CD14-positive monocyte (primary cell): ENCODE results near the gene CWC27. TPM values are rescaled to one million over a fixed set of nuclear protein-coding genes. Genes with fewer than 3 reads are reported as not detected.

ENCODE experiments used
- DNase-seq, 3 donors: peaks; one replicate each; pipeline ENCODE4 v3.0.0-alpha.2; 2011 to 2022
- H2AFZ ChIP-seq: 2 replicates; pipeline ENCODE4 v1.6.0; 2012; ENCODE audit warnings: mild to moderate bottlenecking, low read depth, low read length, inconsistent platforms; ENCODE audit not compliant: insufficient read depth, poor library complexity, severe bottlenecking
- H3K27ac ChIP-seq, 2 donors: 1 replicate in 1 of 2; 2 replicates in 1 of 2; pipeline ENCODE4 v1.5.1; 2012 to 2013; ENCODE audit warnings: low read length in 2 of 2, control low read depth in 1 of 2, inconsistent platforms in 1 of 2, low read depth in 1 of 2, mild to moderate bottlenecking in 1 of 2
- H3K27me3 ChIP-seq, 2 donors: one replicate each; pipeline versions ENCODE4 v1.6.0 to v1.6.1; 2011 to 2013; ENCODE audit warnings: low read length in 2 of 2; ENCODE audit not compliant: control insufficient read depth in 2 of 2, insufficient read depth in 2 of 2
- H3K36me3 ChIP-seq, 2 donors: replicated peaks in 1 of 2; 1 replicate in 1 of 2; 2 replicates in 1 of 2; pipeline versions ENCODE4 v1.5.1 to v1.6.1; 2012 to 2013; ENCODE audit warnings: low read length in 2 of 2, control low read depth in 1 of 2, inconsistent platforms in 1 of 2, mild to moderate bottlenecking in 1 of 2; ENCODE audit not compliant: insufficient read depth in 2 of 2, control insufficient read depth in 1 of 2
- H3K4me1 ChIP-seq, 2 donors: 1 replicate in 1 of 2; 2 replicates in 1 of 2; pipeline versions ENCODE4 v1.5.1 to v1.6.1; 2012 to 2013; ENCODE audit warnings: low read length in 2 of 2, control low read depth in 1 of 2, inconsistent platforms in 1 of 2, mild to moderate bottlenecking in 1 of 2, moderate library complexity in 1 of 2; ENCODE audit not compliant: insufficient read depth in 2 of 2, control insufficient read depth in 1 of 2
- H3K4me2 ChIP-seq: replicated peaks from 2 replicates; pipeline ENCODE3; 2012; ENCODE audit warnings: low read length, moderate library complexity, mild to moderate bottlenecking; ENCODE audit not compliant: poor library complexity, severe bottlenecking; ENCODE audit errors: extremely low read depth
- H3K4me3 ChIP-seq, 3 experiments: fragments of 200-600 bp in 1 of 3; sonication (generic) in 1 of 3; replicated peaks in 1 of 3; 1 replicate in 2 of 3; 2 replicates in 1 of 3; pipeline ENCODE4 v1.5.1; 2011 to 2013; ENCODE audit warnings: low read length in 3 of 3, mild to moderate bottlenecking in 3 of 3, control low read depth in 2 of 3, low read depth in 2 of 3, inconsistent platforms in 1 of 3, moderate library complexity in 1 of 3
- H3K79me2 ChIP-seq: 2 replicates; pipeline ENCODE4 v1.6.0; 2012; ENCODE audit warnings: mild to moderate bottlenecking, control low read depth, inconsistent platforms, low read length, moderate library complexity; ENCODE audit not compliant: insufficient read depth
- H3K9ac ChIP-seq: 2 replicates; pipeline ENCODE4 v1.6.0; 2017; ENCODE audit warnings: low read length, mild to moderate bottlenecking; ENCODE audit not compliant: insufficient read depth, poor library complexity, severe bottlenecking
- H3K9me3 ChIP-seq, 2 donors: replicated peaks in 1 of 2; 1 replicate in 1 of 2; 2 replicates in 1 of 2; pipeline versions ENCODE4 v1.5.1 to v1.6.1; 2012 to 2013; ENCODE audit warnings: low read length in 2 of 2, control low read depth in 1 of 2; ENCODE audit not compliant: control insufficient read depth in 1 of 2, insufficient read depth in 1 of 2
- H4K20me1 ChIP-seq: 2 replicates; pipeline ENCODE4 v1.6.0; 2012; ENCODE audit warnings: mild to moderate bottlenecking, low read length, control low read depth, moderate library complexity; ENCODE audit not compliant: insufficient read depth
- H3K27ac Mint-ChIP-seq, 7 donors: one replicate each; pipeline ENCODE4 v1.8.0; 2020; ENCODE audit warnings: mild to moderate bottlenecking in 7 of 7, mixed read lengths in 7 of 7, moderate library complexity in 6 of 7, inconsistent platforms in 2 of 7
- H3K27me3 Mint-ChIP-seq, 3 donors: one replicate each; pipeline ENCODE4 v1.8.0; 2021 to 2022; ENCODE audit warnings: low read depth in 3 of 3, mild to moderate bottlenecking in 3 of 3, mixed read lengths in 3 of 3, moderate library complexity in 3 of 3, inconsistent platforms in 1 of 3
- H3K36me3 Mint-ChIP-seq, 2 donors: one replicate each; pipeline ENCODE4 v1.8.0; 2020; ENCODE audit warnings: mixed read lengths in 2 of 2, inconsistent platforms in 1 of 2, mild to moderate bottlenecking in 1 of 2
- H3K4me1 Mint-ChIP-seq: one replicate; pipeline ENCODE4 v1.8.0; 2020; ENCODE audit warnings: mild to moderate bottlenecking, mixed read lengths
- H3K4me3 Mint-ChIP-seq, 2 donors: one replicate each; pipeline ENCODE4 v1.8.0; 2020; ENCODE audit warnings: mild to moderate bottlenecking in 2 of 2, mixed read lengths in 2 of 2, moderate library complexity in 1 of 2
- H3K9me3 Mint-ChIP-seq, 7 donors: one replicate each; pipeline ENCODE4 v1.8.0; 2020 to 2022; ENCODE audit warnings: mixed read lengths in 7 of 7, mild to moderate bottlenecking in 6 of 7, moderate library complexity in 6 of 7, inconsistent platforms in 2 of 7
- WGBS: methylation state at CpG from one replicate; pipeline ENCODE4 v1.1.5; 2013; ENCODE audit warnings: missing lambda C conversion rate; ENCODE audit not compliant: insufficient coverage; 5-methylcytosine and 5-hydroxymethylcytosine counted together
- intact Hi-C, 2 donors: fragments of 100-400 bp; cut with micrococcal nuclease; formaldehyde crosslinking; loops; one replicate each; pipeline versions ENCODE4 v1.15.0 to v1.15.1; 2023
- polyA plus RNA-seq, 3 donors: library from polyadenylated mRNA; depleted of rRNA in 1 of 3; unstranded in 2 of 3; stranded (reverse) in 1 of 3; fragments of 300-500 nt in 2 of 3; fragments of >200 nt in 1 of 3; fragmentation: Illumina TruSeq in 2 of 3; gene quantifications; 1 replicate in 2 of 3; 2 replicates in 1 of 3; pipeline ENCODE4 v1.2.3, GENCODE V29; 2012 to 2021
- TF ChIP-seq, protein P1 (sequence below): fragments of 200-600 bp; IDR thresholded peaks from one replicate; pipeline ENCODE4 v1.8.0; 2022; ENCODE audit warnings: antibody characterized with exemption, mild to moderate bottlenecking

The CWC27 gene
- polyA plus RNA-seq, 3 donors: 6.6 to 18.9 (median 14.5) TPM

- H3K4me3 ChIP-seq: no peak overlapping the region
- intact Hi-C loops: no loop called here
- no peaks in the 10 kb centered on the region for H4K20me1 ChIP-seq
- H3K27ac ChIP-seq: no peak overlapping the region
- Mint-ChIP-seq H3K9me3 (peaks cover 0 to 1% (median 0%) of the 10 kb centered on the region in 7 donors), H3K27ac (no peak overlapping the region), H3K4me3 (no peak overlapping the region), H3K4me1 (no peaks in the 10 kb centered on the region), H3K27me3 (no peaks in the 10 kb centered on the region), H3K36me3 (peaks cover 24 to 32% of the 10 kb centered on the region in 2 donors)
- H3K9ac ChIP-seq: no peak overlapping the region
- H2AFZ ChIP-seq: no peak overlapping the region
- no peaks in the 10 kb centered on the region for H3K79me2 ChIP-seq
- TF ChIP-seq, protein P1, sequence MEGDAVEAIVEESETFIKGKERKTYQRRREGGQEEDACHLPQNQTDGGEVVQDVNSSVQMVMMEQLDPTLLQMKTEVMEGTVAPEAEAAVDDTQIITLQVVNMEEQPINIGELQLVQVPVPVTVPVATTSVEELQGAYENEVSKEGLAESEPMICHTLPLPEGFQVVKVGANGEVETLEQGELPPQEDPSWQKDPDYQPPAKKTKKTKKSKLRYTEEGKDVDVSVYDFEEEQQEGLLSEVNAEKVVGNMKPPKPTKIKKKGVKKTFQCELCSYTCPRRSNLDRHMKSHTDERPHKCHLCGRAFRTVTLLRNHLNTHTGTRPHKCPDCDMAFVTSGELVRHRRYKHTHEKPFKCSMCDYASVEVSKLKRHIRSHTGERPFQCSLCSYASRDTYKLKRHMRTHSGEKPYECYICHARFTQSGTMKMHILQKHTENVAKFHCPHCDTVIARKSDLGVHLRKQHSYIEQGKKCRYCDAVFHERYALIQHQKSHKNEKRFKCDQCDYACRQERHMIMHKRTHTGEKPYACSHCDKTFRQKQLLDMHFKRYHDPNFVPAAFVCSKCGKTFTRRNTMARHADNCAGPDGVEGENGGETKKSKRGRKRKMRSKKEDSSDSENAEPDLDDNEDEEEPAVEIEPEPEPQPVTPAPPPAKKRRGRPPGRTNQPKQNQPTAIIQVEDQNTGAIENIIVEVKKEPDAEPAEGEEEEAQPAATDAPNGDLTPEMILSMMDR: no peak
- no CpG with 5 or more reads among the region's 2 CpGs for WGBS
- no peaks in the 10 kb centered on the region for H3K4me1 ChIP-seq
- no peaks in the 10 kb centered on the region for H3K9me3 ChIP-seq
- DNase-seq: no peak
- no peaks in the 10 kb centered on the region for H3K27me3 ChIP-seq
- peaks cover 39 to 73% of the 10 kb centered on the region in 2 donors for H3K36me3 ChIP-seq
- no peak overlapping the region for H3K4me2 ChIP-seq
These were observed 37.8 kb downstream of the CWC27 start for GRCh38 chr5:64806537-64806936.

GRCh38 chr5:64807520-64807919 is 38.8 kb downstream of the CWC27 start:
- no peaks in the 10 kb centered on the region for H3K9me3 ChIP-seq
- H3K4me3 ChIP-seq: no peak overlapping the region
- H3K36me3 ChIP-seq: peaks cover 37 to 63% of the 10 kb centered on the region in 2 donors
- H3K9ac ChIP-seq: no peak overlapping the region
- no peak overlapping the region for H2AFZ ChIP-seq
- no peaks in the 10 kb centered on the region for H3K27me3 ChIP-seq
- no peaks in the 10 kb centered on the region for H3K4me1 ChIP-seq
- DNase-seq: no peak
- no peak overlapping the region for H3K4me2 ChIP-seq
- H4K20me1 ChIP-seq: no peaks in the 10 kb centered on the region
- H3K4me1 Mint-ChIP-seq: no peaks in the 10 kb centered on the region
- TF ChIP-seq, protein P1: no peak
- H3K9me3 Mint-ChIP-seq: peaks cover 0 to 1% (median 0%) of the 10 kb centered on the region in 7 donors
- H3K27ac ChIP-seq: no peak overlapping the region
- no peaks in the 10 kb centered on the region for H3K27me3 Mint-ChIP-seq
- H3K4me3 Mint-ChIP-seq: no peak overlapping the region
- H3K36me3 Mint-ChIP-seq: peaks cover 24 to 32% of the 10 kb centered on the region in 2 donors
- 100% methylated on average over 3 of the region's 5 CpGs for WGBS
- H3K27ac Mint-ChIP-seq: no peak overlapping the region
- intact Hi-C loops: no loop called here
- no peaks in the 10 kb centered on the region for H3K79me2 ChIP-seq
